Right lobe of liver (tissue), 4 donors: ENCODE results near the gene SLC24A1.

Source experiments
- CTCF ChIP-seq, 4 donors: fragments of 200-600 bp in 3 of 4; fragments of 450-650 bp in 1 of 4; IDR thresholded peaks; one replicate each; pipeline versions ENCODE4 v1.5.1 to v1.8.0; 2016 to 2022; ENCODE audit warnings: antibody characterized with exemption in 4 of 4, mild to moderate bottlenecking in 2 of 4
- POLR2A ChIP-seq: fragments of 450-650 bp; IDR thresholded peaks from one replicate; pipeline ENCODE4 v1.6.1; 2017; ENCODE audit warnings: antibody characterized with exemption, mild to moderate bottlenecking
- donor health status: DM: no; HTN: no; CAD: no.
- donor health status: DM: no; HTN: no; CAD: no.
- donor health status: DM: no; HTN: yes; CAD: no.

DNA sequence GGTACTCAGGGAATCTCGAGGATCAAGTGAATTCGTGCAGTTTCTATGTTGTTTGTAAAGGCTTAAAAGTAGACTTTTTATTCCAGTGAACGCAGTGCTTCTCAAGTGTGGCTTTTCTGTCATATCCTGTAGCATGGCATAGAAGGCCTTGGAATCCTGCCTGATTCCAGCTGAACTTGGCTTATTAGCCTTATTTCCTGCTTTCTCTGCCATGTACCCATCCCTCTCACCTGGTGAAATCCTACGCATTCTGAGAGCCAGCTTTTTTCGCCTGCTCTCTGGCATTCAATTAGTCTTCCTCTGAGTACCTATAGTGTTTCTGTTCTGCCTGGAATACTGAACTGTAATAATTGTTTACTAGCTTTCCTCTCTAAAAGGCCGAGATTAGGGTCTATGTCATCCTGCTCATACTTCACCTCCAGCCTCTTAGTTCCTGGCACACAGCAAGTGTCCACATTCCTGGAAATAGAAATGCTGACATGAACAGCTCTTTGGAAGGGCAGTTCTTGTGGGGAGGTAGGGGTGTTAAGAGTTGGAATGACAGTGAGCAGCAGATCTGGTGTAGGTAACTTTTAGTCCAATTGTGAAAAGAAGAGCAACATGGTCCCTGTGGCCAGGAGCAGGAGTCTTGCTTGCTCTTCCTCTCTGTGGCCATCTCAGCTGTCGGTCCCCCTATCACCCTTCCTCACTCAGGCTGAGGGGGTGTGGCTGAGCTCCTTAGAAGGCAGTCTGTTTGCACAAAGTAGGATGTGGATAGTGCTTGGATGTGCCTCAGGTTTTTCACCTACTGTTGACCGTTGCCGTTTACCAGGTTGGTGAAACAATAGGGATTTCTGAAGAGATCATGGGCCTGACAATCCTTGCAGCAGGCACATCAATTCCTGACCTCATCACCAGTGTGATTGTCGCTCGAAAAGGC is 30.4 kb downstream of the SLC24A1 start:
- TF ChIP-seq CTCF (IDR thresholded peaks at IDR 0.05) (no peak), POLR2A (no peak)
